ENCODE results near the gene RNF113A.
"Not testable (repeated sequence)": the region's sequence is repeated elsewhere in the genome, so short reads cannot be mapped to it uniquely, and the experiment has no call there.

RNF113A gene

GRCh38 chrX:119833905-119834304, 37.6 kb downstream of the RNF113A start:
- no peak for DNase-seq (ENCODE audit: low read depth, low spot score)

DNA sequence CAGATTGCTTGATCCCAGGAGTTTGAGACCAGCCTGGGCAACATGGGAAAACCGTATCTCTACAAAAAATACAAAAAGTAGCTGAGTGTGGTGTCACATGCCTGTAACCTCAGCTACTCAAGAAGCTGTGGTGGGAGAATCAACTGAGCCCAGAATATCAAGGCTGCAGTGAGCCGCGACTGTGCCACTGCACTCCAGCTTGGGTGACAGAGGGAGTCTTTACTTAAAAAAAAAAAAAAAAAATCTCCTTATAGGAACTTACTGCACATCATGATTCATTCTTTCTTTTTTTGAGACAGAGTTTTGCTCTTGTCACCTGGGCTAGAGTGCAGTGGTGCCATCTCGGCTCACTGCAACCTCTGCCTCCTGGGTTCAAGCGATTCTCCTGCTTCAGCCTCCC, 43.1 kb downstream of the RNF113A start:
- DNase-seq (ENCODE audit: low read depth, low spot score), result no peak

DNA sequence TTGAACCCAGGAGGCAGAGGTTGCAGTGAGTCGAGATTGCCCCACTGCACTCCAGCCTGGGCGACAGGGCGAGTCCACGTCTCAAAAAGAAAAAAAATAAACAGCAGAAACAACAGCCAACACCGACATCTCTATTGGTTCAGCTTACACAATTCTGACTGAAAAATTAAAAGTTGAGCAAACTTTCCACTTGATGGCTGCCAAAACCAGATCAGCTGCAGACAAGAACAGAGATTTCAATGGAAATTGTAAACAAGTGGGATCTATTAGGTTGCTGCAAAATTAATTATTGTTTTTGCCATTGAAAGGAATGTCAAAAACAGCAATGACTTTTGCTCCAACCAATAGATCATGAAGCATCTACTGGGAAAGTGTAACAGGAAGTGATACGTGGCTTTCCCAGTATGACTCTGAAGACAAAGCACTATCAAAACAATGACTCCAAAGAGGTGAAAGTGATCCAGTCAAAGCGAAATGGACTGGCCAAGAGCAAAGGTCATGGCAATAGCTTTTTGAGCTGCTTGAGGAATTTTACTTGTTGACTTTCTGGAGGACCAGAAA, 45.1 kb downstream of the RNF113A start:
- peak; percentile 15 for DNase-seq (ENCODE audit: low read depth, low spot score)

- not testable (repeated sequence) for DNase-seq (ENCODE audit: low read depth, low spot score)
These were observed 47.3 kb downstream of the RNF113A start for GRCh38 chrX:119824221-119824620.

GRCh38 chrX:119821703-119822102, 49.8 kb downstream of the RNF113A start:
- DNase-seq (ENCODE audit: low read depth, low spot score), result not testable (repeated sequence)
